Measurements from ENCODE around the gene C11orf16.

C11orf16 gene

GRCh38 chr11:8963569-8964323 lies 31.0 kb upstream of the C11orf16 start:
- H3K4me3 ChIP-seq (ENCODE audit: low read depth in 1 of 5, low read length in 5 of 5), result peak overlapping the region; percentile 61 to 96 (median 94)
- peak overlapping the region; percentile 98 for H3K27ac ChIP-seq (ENCODE audit: low read depth, low read length)
- no peaks in the 10 kb centered on the region for H3K9me3 ChIP-seq (ENCODE audit: control insufficient read depth in 5 of 5, low read length in 5 of 5)
- H3K9ac ChIP-seq (ENCODE audit: low read length in 5 of 5), result peak overlapping the region; percentile 43 to 96 (median 94)
- peaks cover 0 to 5% (median 3%) of the 10 kb centered on the region in 5 donors for H3K36me3 ChIP-seq (ENCODE audit: control insufficient read depth in 5 of 5, insufficient read depth in 5 of 5, low read length in 5 of 5)
- peaks cover 4 to 35% (median 28%) of the 10 kb centered on the region in 5 donors for H3K4me1 ChIP-seq (ENCODE audit: control insufficient read depth in 5 of 5, insufficient read depth in 5 of 5, low read length in 5 of 5)
- no peaks in the 10 kb centered on the region for H3K27me3 ChIP-seq (ENCODE audit: control insufficient read depth in 5 of 5, insufficient read depth in 4 of 5, low read length in 5 of 5)

- H3K4me3 ChIP-seq (ENCODE audit: low read depth in 1 of 5, low read length in 5 of 5), result peak overlapping the region in 2 of 5 donors; percentile 94 to 96
- H3K9me3 ChIP-seq (ENCODE audit: control insufficient read depth in 5 of 5, low read length in 5 of 5), result no peaks in the 10 kb centered on the region
- no peak overlapping the region for H3K27ac ChIP-seq (ENCODE audit: low read depth, low read length)
- peak overlapping the region in 3 of 5 donors; percentile 94 to 96 (median 94) for H3K9ac ChIP-seq (ENCODE audit: low read length in 5 of 5)
- H3K36me3 ChIP-seq (ENCODE audit: control insufficient read depth in 5 of 5, insufficient read depth in 5 of 5, low read length in 5 of 5), result peaks cover 0 to 5% (median 3%) of the 10 kb centered on the region in 5 donors
- H3K4me1 ChIP-seq (ENCODE audit: control insufficient read depth in 5 of 5, insufficient read depth in 5 of 5, low read length in 5 of 5), result peaks cover 4 to 35% (median 28%) of the 10 kb centered on the region in 5 donors
- H3K27me3 ChIP-seq (ENCODE audit: control insufficient read depth in 5 of 5, insufficient read depth in 4 of 5, low read length in 5 of 5), result no peaks in the 10 kb centered on the region
Observed at GRCh38 chr11:8962841-8963240, 30.1 kb upstream of the C11orf16 start.

GRCh38 chr11:8961401-8961800 lies 28.7 kb upstream of the C11orf16 start:
- Histone ChIP-seq H3K36me3 (ENCODE audit: control insufficient read depth in 5 of 5, insufficient read depth in 5 of 5, low read length in 5 of 5) (peaks cover 0 to 8% (median 4%) of the 10 kb centered on the region in 5 donors), H3K9ac (ENCODE audit: low read length in 5 of 5) (peak overlapping the region in 2 of 5 donors; percentile 34 to 45), H3K4me3 (ENCODE audit: low read depth in 1 of 5, low read length in 5 of 5) (no peak overlapping the region), H3K4me1 (ENCODE audit: control insufficient read depth in 5 of 5, insufficient read depth in 5 of 5, low read length in 5 of 5) (peaks cover 4 to 35% (median 28%) of the 10 kb centered on the region in 5 donors), H3K9me3 (ENCODE audit: control insufficient read depth in 5 of 5, low read length in 5 of 5) (no peaks in the 10 kb centered on the region), H3K27me3 (ENCODE audit: control insufficient read depth in 5 of 5, insufficient read depth in 4 of 5, low read length in 5 of 5) (no peaks in the 10 kb centered on the region), H3K27ac (ENCODE audit: low read depth, low read length) (no peak overlapping the region)

GRCh38 chr11:8959546-8960166 lies 26.9 kb upstream of the C11orf16 start:
- H3K27ac ChIP-seq (ENCODE audit: low read depth, low read length), result no peak overlapping the region
- H3K36me3 ChIP-seq (ENCODE audit: control insufficient read depth in 5 of 5, insufficient read depth in 5 of 5, low read length in 5 of 5), result peaks cover 2 to 22% (median 14%) of the 10 kb centered on the region in 5 donors
- peaks cover 4 to 28% (median 23%) of the 10 kb centered on the region in 5 donors for H3K4me1 ChIP-seq (ENCODE audit: control insufficient read depth in 5 of 5, insufficient read depth in 5 of 5, low read length in 5 of 5)
- no peaks in the 10 kb centered on the region for H3K27me3 ChIP-seq (ENCODE audit: control insufficient read depth in 5 of 5, insufficient read depth in 4 of 5, low read length in 5 of 5)
- peak overlapping the region in 3 of 5 donors; percentile 26 to 48 (median 35) for H3K9ac ChIP-seq (ENCODE audit: low read length in 5 of 5)
- H3K9me3 ChIP-seq (ENCODE audit: control insufficient read depth in 5 of 5, low read length in 5 of 5), result no peaks in the 10 kb centered on the region
- H3K4me3 ChIP-seq (ENCODE audit: low read depth in 1 of 5, low read length in 5 of 5), result no peak overlapping the region

GRCh38 chr11:8956860-8957259 lies 24.1 kb upstream of the C11orf16 start:
- Histone ChIP-seq H3K27me3 (ENCODE audit: control insufficient read depth in 5 of 5, insufficient read depth in 4 of 5, low read length in 5 of 5) (no peaks in the 10 kb centered on the region), H3K4me1 (ENCODE audit: control insufficient read depth in 5 of 5, insufficient read depth in 5 of 5, low read length in 5 of 5) (peaks cover 0 to 8% (median 8%) of the 10 kb centered on the region in 5 donors), H3K9me3 (ENCODE audit: control insufficient read depth in 5 of 5, low read length in 5 of 5) (no peaks in the 10 kb centered on the region), H3K27ac (ENCODE audit: low read depth, low read length) (no peak overlapping the region), H3K4me3 (ENCODE audit: low read depth in 1 of 5, low read length in 5 of 5) (no peak overlapping the region), H3K9ac (ENCODE audit: low read length in 5 of 5) (no peak overlapping the region), H3K36me3 (ENCODE audit: control insufficient read depth in 5 of 5, insufficient read depth in 5 of 5, low read length in 5 of 5) (peaks cover 18 to 45% (median 35%) of the 10 kb centered on the region in 5 donors)

GRCh38 chr11:8948886-8949285 lies 16.1 kb upstream of the C11orf16 start:
- H3K4me3 ChIP-seq (ENCODE audit: low read depth in 1 of 5, low read length in 5 of 5), result no peak overlapping the region
- no peaks in the 10 kb centered on the region for H3K9me3 ChIP-seq (ENCODE audit: control insufficient read depth in 5 of 5, low read length in 5 of 5)
- H3K9ac ChIP-seq (ENCODE audit: low read length in 5 of 5), result no peak overlapping the region
- H3K27ac ChIP-seq (ENCODE audit: low read depth, low read length), result no peak overlapping the region
- H3K36me3 ChIP-seq (ENCODE audit: control insufficient read depth in 5 of 5, insufficient read depth in 5 of 5, low read length in 5 of 5), result peaks cover 41 to 60% (median 55%) of the 10 kb centered on the region in 5 donors
- no peaks in the 10 kb centered on the region for H3K4me1 ChIP-seq (ENCODE audit: control insufficient read depth in 5 of 5, insufficient read depth in 5 of 5, low read length in 5 of 5)
- no peaks in the 10 kb centered on the region for H3K27me3 ChIP-seq (ENCODE audit: control insufficient read depth in 5 of 5, insufficient read depth in 4 of 5, low read length in 5 of 5)

- Histone ChIP-seq H3K27ac (ENCODE audit: low read depth, low read length) (no peak overlapping the region), H3K4me1 (ENCODE audit: control insufficient read depth in 5 of 5, insufficient read depth in 5 of 5, low read length in 5 of 5) (no peaks in the 10 kb centered on the region), H3K9me3 (ENCODE audit: control insufficient read depth in 5 of 5, low read length in 5 of 5) (no peaks in the 10 kb centered on the region), H3K27me3 (ENCODE audit: control insufficient read depth in 5 of 5, insufficient read depth in 4 of 5, low read length in 5 of 5) (no peaks in the 10 kb centered on the region), H3K4me3 (ENCODE audit: low read depth in 1 of 5, low read length in 5 of 5) (no peak overlapping the region), H3K36me3 (ENCODE audit: control insufficient read depth in 5 of 5, insufficient read depth in 5 of 5, low read length in 5 of 5) (peaks cover 28 to 47% (median 42%) of the 10 kb centered on the region in 5 donors), H3K9ac (ENCODE audit: low read length in 5 of 5) (no peak overlapping the region)
Observed at GRCh38 chr11:8947230-8947943, 14.6 kb upstream of the C11orf16 start.

GRCh38 chr11:8942518-8943066 lies 9.8 kb upstream of the C11orf16 start, which contains the start of gene ASCL3:
ASCL3 (minus strand) TSS chr11:8943016; CDS start chr11:8938161, 4,855 bp downstream.
- Histone ChIP-seq H3K36me3 (ENCODE audit: control insufficient read depth in 5 of 5, insufficient read depth in 5 of 5, low read length in 5 of 5) (peaks cover 3 to 7% (median 6%) of the 10 kb centered on the region in 5 donors), H3K4me1 (ENCODE audit: control insufficient read depth in 5 of 5, insufficient read depth in 5 of 5, low read length in 5 of 5) (peaks cover 0 to 4% (median 0%) of the 10 kb centered on the region in 5 donors), H3K4me3 (ENCODE audit: low read depth in 1 of 5, low read length in 5 of 5) (no peak within 1 kb of the TSS)

GRCh38 chr11:8941341-8942103 lies 8.8 kb upstream of the C11orf16 start:
- Histone ChIP-seq H3K27me3 (ENCODE audit: control insufficient read depth in 5 of 5, insufficient read depth in 4 of 5, low read length in 5 of 5) (no peaks in the 10 kb centered on the region), H3K27ac (ENCODE audit: low read depth, low read length) (no peak overlapping the region), H3K36me3 (ENCODE audit: control insufficient read depth in 5 of 5, insufficient read depth in 5 of 5, low read length in 5 of 5) (peaks cover 0 to 3% (median 0%) of the 10 kb centered on the region in 5 donors), H3K4me1 (ENCODE audit: control insufficient read depth in 5 of 5, insufficient read depth in 5 of 5, low read length in 5 of 5) (peaks cover 0 to 4% (median 0%) of the 10 kb centered on the region in 5 donors), H3K9me3 (ENCODE audit: control insufficient read depth in 5 of 5, low read length in 5 of 5) (no peaks in the 10 kb centered on the region), H3K4me3 (ENCODE audit: low read depth in 1 of 5, low read length in 5 of 5) (no peak overlapping the region), H3K9ac (ENCODE audit: low read length in 5 of 5) (no peak overlapping the region)

More at GRCh38 chr11:8942518-8943066, 9.8 kb upstream of the C11orf16 start, which contains the start of gene ASCL3:
- Histone ChIP-seq H3K27ac (ENCODE audit: low read depth, low read length) (no peak within 1 kb of the TSS), H3K27me3 (ENCODE audit: control insufficient read depth in 5 of 5, insufficient read depth in 4 of 5, low read length in 5 of 5) (no peaks in the 10 kb centered on the region), H3K9me3 (ENCODE audit: control insufficient read depth in 5 of 5, low read length in 5 of 5) (no peaks in the 10 kb centered on the region), H3K9ac (ENCODE audit: low read length in 5 of 5) (no peak within 1 kb of the TSS)
